Endothelial cell of umbilical vein (primary cell): ENCODE results near the gene RAP2A. TPM values are rescaled to one million over a fixed set of nuclear protein-coding genes. Genes with fewer than 3 reads are reported as not detected.

Experiments
- BruUV-seq: library from RNA; stranded (reverse); fragments of 400-500 nt; replicated peaks from 2 replicates; lab custom pipeline; 2021; lab: Mats Ljungman, UMichigan
- CTCF ChIA-PET: fragments of 300-600, 350-600 bp; sonication (Branson Sonifier 250); formaldehyde crosslinking; loops from one replicate; lab custom pipeline; 2021; ENCODE audit warnings: antibody characterized with exemption, inconsistent platforms; lab: Charles Lee
- POLR2A ChIA-PET: fragments of 300-600, 350-600 bp; sonication (Branson Sonifier 250); formaldehyde crosslinking; loops from one replicate; lab custom pipeline; 2021; ENCODE audit warnings: antibody characterized with exemption, inconsistent platforms; lab: Charles Lee
- DNase-seq: peaks from one replicate; pipeline ENCODE4 v3.0.0-alpha.2; 2011; ENCODE audit warnings: low read depth, low spot score
- FAIRE-seq: peaks from 2 replicates; lab custom pipeline; 2011; peaks lifted over from hg19 to GRCh38; lab: Jason Lieb, UNC
- H2AFZ ChIP-seq: 2 replicates; pipeline ENCODE4 v1.6.0; 2012; ENCODE audit warnings: low read depth, low read length, control low read depth, inconsistent platforms
- H3K27ac ChIP-seq: 2 replicates; pipeline ENCODE4 v1.5.1; 2011; ENCODE audit warnings: low read depth, mild to moderate bottlenecking, control low read depth, low read length, moderate library complexity; ENCODE audit not compliant: insufficient read depth
- H3K27me3 ChIP-seq, 2 experiments: 2 replicates each; pipeline versions ENCODE4 v1.6.0 to v1.6.1; 2011; ENCODE audit warnings: low read length in 2 of 2, mixed read lengths in 1 of 2; ENCODE audit not compliant: control insufficient read depth in 2 of 2, insufficient read depth in 2 of 2
- H3K36me3 ChIP-seq, 2 experiments: 2 replicates in 1 of 2; 3 replicates in 1 of 2; pipeline ENCODE4 v1.5.1; 2011; ENCODE audit warnings: low read length in 2 of 2, mild to moderate bottlenecking in 1 of 2, moderate library complexity in 1 of 2; ENCODE audit not compliant: control insufficient read depth in 2 of 2, insufficient read depth in 2 of 2; ENCODE audit errors: extremely low read depth in 1 of 2
- H3K4me1 ChIP-seq: 3 replicates; pipeline ENCODE4 v1.5.1; 2011; ENCODE audit warnings: mild to moderate bottlenecking, low read length; ENCODE audit not compliant: control insufficient read depth, insufficient read depth; ENCODE audit errors: extremely low read depth
- H3K4me2 ChIP-seq: 2 replicates; pipeline ENCODE4 v1.6.1; 2011; ENCODE audit warnings: low read length, control low read depth, mixed read lengths; ENCODE audit not compliant: insufficient read depth
- H3K4me3 ChIP-seq, 3 experiments: fragments of 200-600 bp in 1 of 3; sonication (generic), shearing (Covaris generic) in 1 of 3; replicated peaks in 1 of 3; 2 replicates each; pipeline ENCODE4 v1.5.1; 2011 to 2016; ENCODE audit warnings: control low read depth in 3 of 3, low read length in 3 of 3, mild to moderate bottlenecking in 2 of 3, inconsistent platforms in 1 of 3, low read depth in 1 of 3, moderate library complexity in 1 of 3; ENCODE audit not compliant: insufficient read depth in 1 of 3
- H3K79me2 ChIP-seq: 2 replicates; pipeline ENCODE4 v1.6.0; 2012; ENCODE audit warnings: low read length, inconsistent platforms; ENCODE audit not compliant: control insufficient read depth, insufficient read depth
- H3K9ac ChIP-seq: replicated peaks from 2 replicates; pipeline ENCODE3; 2011; ENCODE audit warnings: low read length, control low read depth; ENCODE audit not compliant: insufficient read depth; ENCODE audit errors: extremely low read depth
- H3K9me1 ChIP-seq: replicated peaks from 3 replicates; pipeline ENCODE4 v1.6.0; 2011; ENCODE audit warnings: mild to moderate bottlenecking, low read length; ENCODE audit not compliant: control insufficient read depth, insufficient read depth; ENCODE audit errors: extremely low read depth
- H3K9me3 ChIP-seq: replicated peaks from 2 replicates; pipeline ENCODE4 v1.5.1; 2012; ENCODE audit warnings: low read length, inconsistent platforms; ENCODE audit not compliant: control insufficient read depth, insufficient read depth
- H4K20me1 ChIP-seq: replicated peaks from 2 replicates; pipeline ENCODE3; 2011; ENCODE audit warnings: mild to moderate bottlenecking, low read length; ENCODE audit not compliant: control insufficient read depth, insufficient read depth; ENCODE audit errors: extremely low read depth
- CTCF ChIP-seq, 2 donors: IDR thresholded peaks; 1 replicate in 1 of 2; 2 replicates in 1 of 2; pipeline ENCODE4 v1.5.1; 2011; ENCODE audit warnings: low read length in 2 of 2, mild to moderate bottlenecking in 2 of 2, moderate library complexity in 2 of 2, control low read depth in 1 of 2, inconsistent platforms in 1 of 2, low read depth in 1 of 2; ENCODE audit not compliant: insufficient read depth in 1 of 2; ENCODE audit errors: extremely low read depth in 1 of 2
- EZH2 ChIP-seq: IDR thresholded peaks from 2 replicates; pipeline ENCODE4 v1.6.1; 2012; ENCODE audit warnings: borderline replicate concordance, low read depth, mild to moderate bottlenecking, moderate library complexity, low read length, inconsistent platforms; ENCODE audit not compliant: severe bottlenecking
- FOS ChIP-seq: IDR thresholded peaks from 2 replicates; pipeline ENCODE4 v1.6.1; 2011; ENCODE audit warnings: mild to moderate bottlenecking, low read length, moderate library complexity, borderline replicate concordance; ENCODE audit not compliant: insufficient read depth
- GATA2 ChIP-seq: IDR thresholded peaks from 2 replicates; pipeline ENCODE4 v1.7.0; 2011; ENCODE audit warnings: low read depth, mild to moderate bottlenecking, moderate library complexity, mixed read lengths, low read length; ENCODE audit not compliant: insufficient read length, insufficient read depth
- JUN ChIP-seq: IDR thresholded peaks from 2 replicates; pipeline ENCODE4 v1.6.1; 2011; ENCODE audit warnings: borderline replicate concordance, low read depth; ENCODE audit not compliant: insufficient read length, insufficient read depth
- MAX ChIP-seq: IDR thresholded peaks from 2 replicates; pipeline ENCODE4 v1.6.1; 2011; ENCODE audit not compliant: insufficient read depth, insufficient read length
- MYC ChIP-seq: IDR thresholded peaks from one replicate; pipeline ENCODE4 v1.6.1; 2011; ENCODE audit warnings: mild to moderate bottlenecking, low read depth, low read length
- POLR2A ChIP-seq: IDR thresholded peaks from 2 replicates; pipeline ENCODE4 v1.6.1; 2012; ENCODE audit warnings: low read depth, mild to moderate bottlenecking, control low read depth, low read length
- POLR2AphosphoS5 ChIP-seq: IDR thresholded peaks from 2 replicates; pipeline ENCODE4 v1.6.1; 2012; ENCODE audit warnings: low read depth, mild to moderate bottlenecking, control low read depth, low read length, moderate library complexity; ENCODE audit not compliant: insufficient read depth
- dilution Hi-C: fragments of 300-500 bp; cut with MboI; formaldehyde crosslinking; loops from one replicate; pipeline ENCODE4 v1.15.0; 2019; ENCODE audit warnings: low sequenced_read_pairs; ENCODE audit not compliant: extremely low pct_ligation_motif_present
- intact Hi-C: fragments of 100-400 bp; cut with micrococcal nuclease; formaldehyde crosslinking; loops from one replicate; pipeline ENCODE4 v1.10.0; 2022
- polyA plus RNA-seq, 4 experiments: library from polyadenylated mRNA; depleted of rRNA in 3 of 4; stranded (reverse) in 3 of 4; unstranded in 1 of 4; fragments of >200 nt; gene quantifications; 2 replicates each; pipeline versions ENCODE4 v1.2.1 to v1.2.3, GENCODE V29; 2011 to 2012; ENCODE audit warnings: missing spikeins in 1 of 4
- total RNA-seq: library from RNA; stranded (reverse); gene quantifications from 2 replicates; pipeline ENCODE4 v1.2.3, GENCODE V29; 2021

The RAP2A gene
- total and polyA plus RNA-seq, 2 donors (not counting 3 experiments of a cell fraction or from before 2014, with no cell fraction given), result 7.8 to 44.4 TPM

- no peaks in the 10 kb centered on the region for H3K79me2 ChIP-seq
- POLR2A ChIA-PET, result no interaction called here
- FAIRE-seq, result no peak
Observed at GRCh38 chr13:97515643-97516042, 81.7 kb downstream of the RAP2A start.

More at GRCh38 chr13:97515643-97516042, 81.7 kb downstream of the RAP2A start:
- H3K4me1 ChIP-seq, result no peaks in the 10 kb centered on the region
- BruUV-seq, result no TSS peak
- TF ChIP-seq FOS, result no peak
- TF ChIP-seq MYC, result no peak
- TF ChIP-seq GATA2, result no peak
- TF ChIP-seq EZH2, result no peak
- no peak for TF ChIP-seq POLR2AphosphoS5
- no peak for TF ChIP-seq JUN
- TF ChIP-seq MAX, result no peak
- TF ChIP-seq POLR2A, result no peak
- no peak for TF ChIP-seq CTCF (IDR thresholded peaks at IDR 0.05; ENCODE audit: extremely low read depth in 1 of 2, insufficient read depth in 1 of 2, low read depth in 1 of 2, low read length in 2 of 2)
- dilution Hi-C loops (no loop called here), intact Hi-C loops (no loop called here)
- no peak overlapping the region for H3K27ac ChIP-seq
- H4K20me1 ChIP-seq, result no peaks in the 10 kb centered on the region
- H3K9ac ChIP-seq, result no peak overlapping the region
- no peak overlapping the region for H3K4me2 ChIP-seq
- H2AFZ ChIP-seq, result no peak overlapping the region
- CTCF ChIA-PET, result no interaction called here
- peaks cover 0 to 5% of the 10 kb centered on the region in 2 experiments for H3K27me3 ChIP-seq
- DNase-seq, result no peak
- no peaks in the 10 kb centered on the region for H3K9me1 ChIP-seq
- H3K36me3 ChIP-seq, result no peaks in the 10 kb centered on the region
- H3K4me3 ChIP-seq, result no peak overlapping the region
- H3K9me3 ChIP-seq, result no peaks in the 10 kb centered on the region
